IMR-90 (cell line): ENCODE data around the gene BCAS3. TPM values are rescaled to one million over a fixed set of nuclear protein-coding genes. Genes with fewer than 3 reads are reported as not detected.

Source experiments
- ATAC-seq: fragments of 200-7000 bp; cut with Tn5 transposase; 2 replicates; pipeline ENCODE4 v1.9.1; 2020; ENCODE audit warnings: low read depth, mild to moderate bottlenecking, moderate library complexity
- BruUV-seq: library from RNA; stranded (reverse); fragments of 400-500 nt; replicated peaks from 2 replicates; lab custom pipeline; 2021; lab: Mats Ljungman, UMichigan
- CTCF ChIA-PET: fragments of 300-600 bp; formaldehyde crosslinking; extraction: SDS; loops from one replicate; lab custom pipeline; 2021; ENCODE audit warnings: antibody characterized with exemption; lab: Yijun Ruan, JAX
- POLR2A ChIA-PET: fragments of 300-600 bp; sonication (Branson Sonifier 250); formaldehyde crosslinking; loops from one replicate; lab custom pipeline; 2022; ENCODE audit warnings: antibody characterized with exemption; ENCODE audit not compliant: unreplicated experiment; lab: Charles Lee
- DNase-seq: peaks from one replicate; pipeline ENCODE4 v3.0.0; 2013
- H2AFZ ChIP-seq: replicated peaks from 2 replicates; pipeline ENCODE3; 2013; ENCODE audit warnings: low read length, mild to moderate bottlenecking; ENCODE audit not compliant: poor library complexity
- H2AK5ac ChIP-seq: 2 replicates; pipeline ENCODE4 v1.6.1; 2013; ENCODE audit warnings: low read depth, low read length, inconsistent platforms
- H2AK9ac ChIP-seq: replicated peaks from 2 replicates; pipeline ENCODE3; 2013; ENCODE audit warnings: mild to moderate bottlenecking, low read depth, low read length, moderate library complexity; ENCODE audit not compliant: poor library complexity
- H2BK120ac ChIP-seq: 2 replicates; pipeline ENCODE4 v1.6.1; 2013; ENCODE audit warnings: low read depth, low read length, inconsistent platforms
- H2BK15ac ChIP-seq: 3 replicates; pipeline ENCODE4 v1.6.1; 2013; ENCODE audit warnings: low read depth, low read length, inconsistent platforms
- H2BK20ac ChIP-seq: 2 replicates; pipeline ENCODE4 v1.6.1; 2013; ENCODE audit warnings: low read depth, mild to moderate bottlenecking, inconsistent platforms, low read length, moderate library complexity
- H2BK5ac ChIP-seq: 2 replicates; pipeline ENCODE4 v1.6.1; 2013; ENCODE audit warnings: mild to moderate bottlenecking, low read depth, low read length, inconsistent platforms; ENCODE audit not compliant: poor library complexity, severe bottlenecking
- H3K14ac ChIP-seq: replicated peaks from 2 replicates; pipeline ENCODE4 v1.6.1; 2013; ENCODE audit warnings: low read depth, low read length, inconsistent platforms
- H3K18ac ChIP-seq: 2 replicates; pipeline ENCODE4 v1.6.1; 2013; ENCODE audit warnings: low read depth, low read length, control low read depth
- H3K23ac ChIP-seq: 2 replicates; pipeline ENCODE4 v1.6.1; 2013; ENCODE audit warnings: low read depth, low read length, inconsistent platforms
- H3K27ac ChIP-seq: 2 replicates; pipeline ENCODE4 v1.5.1; 2013; ENCODE audit warnings: mild to moderate bottlenecking, control low read depth, low read length; ENCODE audit not compliant: insufficient read depth
- H3K27me3 ChIP-seq: 2 replicates; pipeline ENCODE4 v1.6.1; 2013; ENCODE audit warnings: low read length; ENCODE audit not compliant: control insufficient read depth, insufficient read depth
- H3K36me3 ChIP-seq: 2 replicates; pipeline ENCODE4 v1.6.1; 2013; ENCODE audit warnings: low read length, mixed read lengths; ENCODE audit not compliant: control insufficient read depth, insufficient read depth
- H3K4ac ChIP-seq: 2 replicates; pipeline ENCODE4 v1.6.1; 2013; ENCODE audit warnings: low read depth, low read length, inconsistent platforms
- H3K4me1 ChIP-seq: 2 replicates; pipeline ENCODE4 v1.6.1; 2013; ENCODE audit warnings: low read length, mixed read lengths; ENCODE audit not compliant: control insufficient read depth, insufficient read depth
- H3K4me2 ChIP-seq: 2 replicates; pipeline ENCODE4 v1.6.1; 2013; ENCODE audit warnings: low read depth, mild to moderate bottlenecking, control low read depth, low read length, moderate library complexity
- H3K4me3 ChIP-seq: 2 replicates; pipeline ENCODE4 v1.5.1; 2013; ENCODE audit warnings: low read depth, mild to moderate bottlenecking, control low read depth, low read length, moderate library complexity; ENCODE audit not compliant: insufficient read depth
- H3K56ac ChIP-seq: 2 replicates; pipeline ENCODE4 v1.6.1; 2013; ENCODE audit warnings: low read length, inconsistent platforms; ENCODE audit not compliant: insufficient read depth; ENCODE audit errors: extremely low read depth
- H3K79me1 ChIP-seq, 2 experiments: 2 replicates each; pipeline ENCODE4 v1.6.1; 2013; ENCODE audit warnings: low read length in 2 of 2, inconsistent platforms in 1 of 2, low read depth in 1 of 2
- H3K9ac ChIP-seq: 2 replicates; pipeline ENCODE4 v1.6.1; 2013; ENCODE audit warnings: low read depth, low read length, control low read depth
- H3K9me1 ChIP-seq: 2 replicates; pipeline ENCODE4 v1.6.1; 2013; ENCODE audit warnings: low read length, inconsistent platforms; ENCODE audit not compliant: insufficient read depth
- H3K9me3 ChIP-seq: 2 replicates; pipeline ENCODE4 v1.6.1; 2013; ENCODE audit warnings: low read length; ENCODE audit not compliant: control insufficient read depth, insufficient read depth
- H4K20me1 ChIP-seq: 2 replicates; pipeline ENCODE4 v1.6.1; 2013; ENCODE audit warnings: low read length, inconsistent platforms; ENCODE audit not compliant: insufficient read depth
- H4K5ac ChIP-seq: 2 replicates; pipeline ENCODE4 v1.6.1; 2013; ENCODE audit warnings: mild to moderate bottlenecking, low read depth, low read length, control low read depth
- H4K8ac ChIP-seq, 2 experiments: 2 replicates each; pipeline ENCODE4 v1.6.1; 2013; ENCODE audit warnings: low read depth in 2 of 2, low read length in 2 of 2, control low read depth in 1 of 2, inconsistent platforms in 1 of 2
- H4K91ac ChIP-seq: 2 replicates; pipeline ENCODE4 v1.6.1; 2013; ENCODE audit warnings: low read depth, low read length, inconsistent platforms; ENCODE audit not compliant: insufficient read depth
- BHLHE40 ChIP-seq: fragments of 150-350 bp; IDR thresholded peaks from 2 replicates; pipeline ENCODE4 v1.6.1; 2016; ENCODE audit warnings: mild to moderate bottlenecking, low read depth, low read length
- CEBPB ChIP-seq: IDR thresholded peaks from 2 replicates; pipeline ENCODE4 v1.6.1; 2012; ENCODE audit warnings: low read depth, low read length, improper control_type of control experiment
- CTCF ChIP-seq: conservative IDR thresholded peaks from 2 replicates; pipeline ENCODE4 v1.5.1; 2012; ENCODE audit warnings: mild to moderate bottlenecking, low read depth, low read length, improper control_type of control experiment
- ELK1 ChIP-seq: fragments of 150-350 bp; IDR thresholded peaks from 2 replicates; pipeline ENCODE4 v1.6.1; 2016; ENCODE audit warnings: low read depth, mild to moderate bottlenecking, low read length, moderate library complexity, borderline replicate concordance
- FOS ChIP-seq: fragments of 150-350 bp; IDR thresholded peaks from 2 replicates; pipeline ENCODE4 v1.6.1; 2016; ENCODE audit warnings: low read depth, low read length
- MAFK ChIP-seq: IDR thresholded peaks from 2 replicates; pipeline ENCODE4 v1.6.1; 2012; ENCODE audit warnings: low read depth, low read length, improper control_type of control experiment
- MAZ ChIP-seq: IDR thresholded peaks from 2 replicates; pipeline ENCODE4 v1.6.1; 2012; ENCODE audit warnings: low read depth, mild to moderate bottlenecking, low read length, improper control_type of control experiment, moderate library complexity, borderline replicate concordance
- MXI1 ChIP-seq: IDR thresholded peaks from 2 replicates; pipeline ENCODE4 v1.6.1; 2012; ENCODE audit warnings: low read depth, mild to moderate bottlenecking, low read length, moderate library complexity, borderline replicate concordance
- POLR2A ChIP-seq: IDR thresholded peaks from 2 replicates; pipeline ENCODE4 v1.6.1; 2012; ENCODE audit warnings: mild to moderate bottlenecking, low read depth, low read length
- RAD21 ChIP-seq: IDR thresholded peaks from 2 replicates; pipeline ENCODE4 v1.6.1; 2012; ENCODE audit warnings: low read length, improper control_type of control experiment
- RFX5 ChIP-seq: IDR thresholded peaks from 2 replicates; pipeline ENCODE4 v1.8.0; 2012; ENCODE audit warnings: low read depth, mild to moderate bottlenecking, low read length, moderate library complexity
- SMC3 ChIP-seq: fragments of 150-350 bp; IDR thresholded peaks from 2 replicates; pipeline ENCODE4 v1.6.1; 2016; ENCODE audit warnings: low read depth, mild to moderate bottlenecking, antibody characterized with exemption, low read length, moderate library complexity
- WGBS, 2 experiments: methylation state at CpG; one replicate each; pipeline versions ENCODE4 v1.1.5 to v1.1.7; 2013; ENCODE audit warnings: missing lambda C conversion rate in 2 of 2; ENCODE audit not compliant: insufficient read length in 1 of 2; ENCODE audit errors: extremely low coverage in 2 of 2; 5-methylcytosine and 5-hydroxymethylcytosine counted together
- dilution Hi-C: fragments of 300-500 bp; cut with HindIII; formaldehyde crosslinking; loops from one replicate; pipeline ENCODE4 v1.14.3; 2018; ENCODE audit warnings: low sequenced_read_pairs; ENCODE audit not compliant: unreplicated experiment
- in situ Hi-C: fragments of 300-500 bp; cut with MboI; formaldehyde crosslinking; loops from 3 replicates; pipeline ENCODE4 v1.14.3; 2019; ENCODE audit warnings: low sequenced_read_pairs, inconsistent platforms, mixed read lengths
- intact Hi-C: fragments of 100-400 bp; cut with micrococcal nuclease; formaldehyde crosslinking; loops from 2 replicates; pipeline ENCODE4 v1.10.0; 2022
- polyA plus RNA-seq, 3 experiments: library from polyadenylated mRNA; depleted of rRNA; stranded (reverse); fragments of >200 nt; gene quantifications; 2 replicates each; pipeline ENCODE4 v1.2.3, GENCODE V29; 2012; ENCODE audit warnings: low replicate concordance in 1 of 3
- total RNA-seq: library from RNA; depleted of rRNA; stranded (reverse); fragments of >200 nt; gene quantifications from 2 replicates; pipeline ENCODE4 v1.2.3, GENCODE V29; 2012

Gene BCAS3
- total and polyA plus RNA-seq, 2 of the 4 experiments (the other 2 are of a cell fraction): 6.3 to 27.1 TPM

- Histone ChIP-seq H2BK20ac (no peak overlapping the region), H2BK15ac (no peak overlapping the region), H3K27ac (no peak overlapping the region), H3K9ac (no peak overlapping the region), H3K79me1 (no peaks in the 10 kb centered on the region), H3K18ac (no peak overlapping the region), H3K4me2 (no peak overlapping the region), H3K27me3 (no peaks in the 10 kb centered on the region), H2AK5ac (no peak overlapping the region), H3K4ac (no peak overlapping the region), H3K36me3 (no peaks in the 10 kb centered on the region), H4K8ac (no peak overlapping the region), H2AFZ (no peak overlapping the region), H3K9me3 (no peaks in the 10 kb centered on the region), H3K9me1 (no peaks in the 10 kb centered on the region), H3K4me3 (no peak overlapping the region), H4K5ac (no peak overlapping the region), H2BK120ac (no peak overlapping the region), H2BK5ac (no peak overlapping the region), H4K20me1 (no peaks in the 10 kb centered on the region), H3K14ac (no peak overlapping the region), H4K91ac (no peak overlapping the region), H3K4me1 (no peaks in the 10 kb centered on the region), H3K56ac (no peak overlapping the region), H3K23ac (no peak overlapping the region), H2AK9ac (no peak overlapping the region)
- intact Hi-C loops (no loop called here), dilution Hi-C loops (no loop called here), in situ Hi-C loops (no loop called here)
- ATAC-seq: no peak
- no peak for DNase-seq
- ChIA-PET CTCF (interaction anchor here (0.5 to 0.8 kb wide), 2 partner anchors 17 to 451 kb away, joined by 3 read pairs; no protein-coding TSS in a partner anchor), POLR2A (no interaction called here)
- BruUV-seq: no TSS peak
- WGBS, 2 experiments: no CpG with 5 or more reads among the region's 4 CpGs
- TF ChIP-seq CTCF: no peak
- no peak for TF ChIP-seq RFX5
- TF ChIP-seq BHLHE40: no peak
- no peak for TF ChIP-seq CEBPB
- TF ChIP-seq MAFK: no peak
- no peak for TF ChIP-seq ELK1
- no peak for TF ChIP-seq RAD21
- TF ChIP-seq MXI1: no peak
- TF ChIP-seq POLR2A: no peak
- no peak for TF ChIP-seq MAZ
- no peak for TF ChIP-seq SMC3
- TF ChIP-seq FOS: no peak
Observed at GRCh38 chr17:61185385-61185784, 507.7 kb downstream of the BCAS3 start.
